H54 (cell line): ENCODE data around the gene PRR20D.
"Not testable (repeated sequence)": the region's sequence is repeated elsewhere in the genome, so short reads cannot be mapped to it uniquely, and the experiment has no call there.

Source experiments
- DNase-seq: peaks from one replicate; pipeline ENCODE4 v3.0.0; 2011; ENCODE audit warnings: low spot score, mixed read lengths; ENCODE audit not compliant: insufficient read length
- FAIRE-seq: peaks from 3 replicates; lab custom pipeline; 2011; peaks lifted over from hg19 to GRCh38; lab: Jason Lieb, UNC
- POLR2A ChIP-seq: IDR thresholded peaks from 2 replicates; pipeline ENCODE4 v1.6.1; 2011; ENCODE audit warnings: low read depth, mild to moderate bottlenecking, low read length

Gene PRR20D

DNA sequence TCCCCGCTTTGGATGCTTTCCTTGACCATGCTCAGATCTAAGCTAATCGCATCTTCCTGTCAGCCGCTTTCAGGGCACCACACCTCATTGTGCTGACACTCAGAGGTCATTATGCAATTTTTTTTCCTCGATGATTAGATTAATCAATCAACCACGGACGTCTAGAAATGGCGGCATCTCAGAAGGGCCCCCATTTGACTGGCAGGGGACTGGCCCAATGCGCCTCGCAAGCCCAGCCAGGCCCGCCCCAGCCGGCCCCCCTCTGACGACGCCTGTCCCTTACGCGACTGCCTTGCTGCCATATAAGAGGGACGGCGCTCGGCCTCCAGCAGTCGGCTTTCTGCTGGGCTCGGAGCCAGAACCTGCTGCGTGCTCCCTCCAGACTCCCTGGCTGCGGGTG, at the start of gene PRR20D:
Gene PRR20D, plus strand, starts transcription at position 301 of the 400 bp plus-strand sequence. CDS start 387 bp downstream, outside the sequence.
- not testable (repeated sequence) for DNase-seq, FAIRE-seq

DNA sequence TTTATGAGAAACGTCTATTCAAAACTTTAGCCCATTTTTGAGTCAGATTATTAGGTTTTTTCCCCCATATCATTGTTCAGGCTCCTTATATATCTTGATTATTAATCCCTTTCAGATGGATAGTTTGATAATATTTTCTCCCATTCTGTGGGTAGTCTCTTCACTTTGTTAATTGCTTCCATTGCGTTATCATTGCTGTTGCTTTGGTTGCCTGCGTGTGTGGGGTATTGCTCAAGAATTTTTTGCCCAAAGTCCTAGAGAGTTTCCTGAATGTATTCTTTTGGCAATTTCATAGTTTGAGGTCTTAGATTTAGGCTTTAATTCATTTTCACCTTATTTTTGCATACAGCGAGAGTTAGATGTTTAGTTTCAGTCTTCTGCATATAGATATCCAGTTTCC, 45.5 kb upstream of the PRR20D start:
- FAIRE-seq (no peak), DNase-seq (no peak)
- TF ChIP-seq POLR2A, result no peak

DNA sequence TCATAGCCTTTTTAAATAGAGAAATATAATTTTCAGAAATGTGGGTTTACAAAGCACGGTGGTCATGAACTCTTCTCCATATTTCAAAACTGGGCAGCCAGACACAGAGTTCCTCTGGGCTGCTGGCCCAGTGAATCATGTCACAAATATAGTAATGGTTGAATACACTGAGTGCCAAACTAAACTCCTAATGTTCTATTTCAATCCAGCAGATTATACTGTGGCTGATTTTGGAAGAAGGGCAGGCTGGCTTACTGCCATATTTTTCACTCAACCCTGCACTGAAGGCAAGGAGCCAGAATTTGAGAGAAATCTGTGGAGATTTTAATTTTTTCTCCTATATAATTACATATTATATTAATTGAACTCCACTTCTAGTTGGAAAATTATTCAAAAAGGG, 36.8 kb upstream of the PRR20D start:
- FAIRE-seq, result no peak
- DNase-seq, result no peak
- no peak for TF ChIP-seq POLR2A

DNA sequence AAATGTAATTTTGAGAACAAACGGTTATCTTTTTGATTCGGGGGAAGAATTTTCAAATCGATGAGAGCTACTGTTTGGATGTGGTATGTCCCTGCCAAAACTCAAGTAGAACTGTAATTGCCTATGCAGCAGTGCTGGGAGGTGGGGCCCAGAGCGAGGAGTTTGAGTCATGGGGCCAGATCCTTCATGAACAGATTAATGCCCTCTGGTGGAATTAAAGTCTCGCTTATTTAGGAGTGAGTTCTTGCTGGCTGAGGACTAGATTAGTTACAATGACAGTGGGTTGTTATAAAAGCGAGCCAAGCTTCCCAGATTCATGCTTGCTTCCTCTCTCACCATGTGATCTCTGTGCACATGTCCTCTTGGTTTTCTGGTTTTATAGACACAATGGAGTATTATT, 31.5 kb upstream of the PRR20D start:
- no peak for TF ChIP-seq POLR2A
- DNase-seq (no peak), FAIRE-seq (no peak)

DNA sequence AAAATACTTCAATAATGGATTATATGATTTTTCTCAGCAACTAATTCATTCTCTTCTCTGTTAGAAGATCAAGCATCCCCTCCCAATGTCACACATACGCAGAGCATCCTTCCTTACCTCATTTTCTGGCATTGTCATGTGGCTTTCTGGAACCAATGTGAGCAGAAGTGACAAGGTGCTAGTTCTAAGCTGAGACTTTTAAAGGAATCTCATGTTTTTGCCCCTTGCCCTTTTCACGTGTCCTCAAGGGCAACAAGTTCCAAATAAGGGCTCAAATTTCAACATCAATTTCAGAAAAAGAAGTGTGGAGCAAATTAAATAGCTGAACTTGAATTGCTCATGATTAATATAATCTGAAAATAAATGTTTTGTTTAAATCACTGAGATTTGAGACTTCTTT, 24.3 kb upstream of the PRR20D start:
- TF ChIP-seq POLR2A, result no peak
- FAIRE-seq (no peak), DNase-seq (no peak)

DNA sequence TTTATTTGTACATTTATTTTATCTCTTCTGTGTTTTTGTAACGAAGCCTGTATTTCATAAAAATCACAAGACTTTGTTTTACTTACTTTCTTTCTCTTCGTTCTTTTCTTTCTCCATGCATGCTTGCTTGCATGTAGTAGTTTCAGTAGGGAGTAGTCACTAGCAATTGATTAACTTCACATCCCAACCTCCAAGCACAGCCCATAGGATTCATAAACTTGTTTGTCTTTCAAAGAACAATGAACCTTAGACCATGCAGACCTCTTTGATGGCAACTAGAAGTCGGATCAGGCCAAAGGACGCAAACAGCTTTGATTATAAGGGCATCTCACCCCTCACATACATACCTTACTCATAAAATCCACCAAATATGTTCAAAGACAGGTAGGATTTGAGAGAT, 22.8 kb upstream of the PRR20D start:
- TF ChIP-seq POLR2A, result no peak
- DNase-seq, result no peak
- no peak for FAIRE-seq

DNA sequence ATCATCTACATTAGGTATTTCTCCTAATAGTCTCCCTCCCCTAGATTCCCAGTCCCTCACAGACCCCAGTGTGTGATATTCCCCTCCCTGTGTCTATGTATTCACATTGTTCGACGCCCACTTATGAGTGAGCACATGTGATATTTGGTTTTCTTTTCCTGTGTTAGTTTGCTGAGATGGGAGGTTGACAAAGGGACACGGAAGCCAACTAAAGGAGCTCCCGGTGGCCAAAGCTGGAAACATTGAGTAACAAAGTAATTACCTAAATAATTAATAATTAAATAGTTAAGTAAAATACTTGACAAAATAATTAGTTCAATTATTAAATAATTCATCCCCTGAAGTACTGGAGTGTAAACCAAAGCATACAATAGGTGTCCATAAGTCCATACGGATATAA, 21.4 kb upstream of the PRR20D start:
- FAIRE-seq, result no peak
- TF ChIP-seq POLR2A, result no peak

DNA sequence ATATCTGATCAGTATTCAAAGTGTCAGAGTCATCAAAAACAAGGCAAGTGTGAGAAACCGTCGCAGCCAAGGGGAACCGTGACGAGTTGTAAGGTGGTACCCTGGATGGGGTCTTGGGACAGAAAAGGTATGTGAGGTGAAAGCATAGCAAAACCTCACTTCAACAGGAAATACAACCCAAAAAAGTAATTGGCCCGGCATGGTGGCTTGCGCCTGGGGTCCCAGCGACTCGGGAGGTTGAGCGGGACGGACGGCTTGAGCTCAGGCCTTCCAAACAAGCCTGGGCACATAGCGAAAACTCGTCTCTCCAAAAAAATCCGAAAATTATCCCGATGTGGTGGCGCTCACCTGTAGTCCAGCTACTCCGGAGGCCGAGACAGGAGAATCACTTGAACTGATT, 20.7 kb upstream of the PRR20D start:
- DNase-seq, FAIRE-seq: not testable (repeated sequence)

More for the DNA sequence above, 21.4 kb upstream of the PRR20D start:
- no peak for DNase-seq

DNA sequence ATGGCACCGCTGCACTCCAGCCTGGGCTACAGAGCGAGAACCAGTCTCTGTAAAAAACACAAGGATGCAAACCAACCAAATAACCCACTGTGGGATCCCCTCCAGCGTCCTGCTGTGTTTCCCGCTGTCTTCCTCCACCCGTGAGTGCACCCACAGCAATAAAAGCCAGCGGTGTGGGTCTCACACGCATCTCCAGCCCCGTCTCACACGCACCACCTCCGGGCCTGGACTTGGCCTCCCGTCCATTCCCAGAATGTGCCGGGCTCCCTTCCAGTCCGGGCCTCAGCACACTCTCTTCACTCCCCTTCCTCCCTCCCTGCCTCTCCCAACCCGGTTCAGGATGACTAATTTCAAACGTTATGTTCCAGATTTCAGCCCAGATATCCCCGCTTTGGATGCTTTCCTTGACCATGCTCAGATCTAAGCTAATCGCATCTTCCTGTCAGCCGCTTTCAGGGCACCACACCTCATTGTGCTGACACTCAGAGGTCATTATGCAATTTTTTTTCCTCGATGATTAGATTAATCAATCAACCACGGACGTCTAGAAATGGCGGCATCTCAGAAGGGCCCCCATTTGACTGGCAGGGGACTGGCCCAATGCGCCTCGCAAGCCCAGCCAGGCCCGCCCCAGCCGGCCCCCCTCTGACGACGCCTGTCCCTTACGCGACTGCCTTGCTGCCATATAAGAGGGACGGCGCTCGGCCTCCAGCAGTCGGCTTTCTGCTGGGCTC, 20.0 kb upstream of the PRR20D start, which contains the start of gene PRR20A:
Gene PRR20A, plus strand, starts transcription at position 684 of the 734 bp plus-strand sequence. CDS start 387 bp downstream, outside the sequence.
- DNase-seq, FAIRE-seq: not testable (repeated sequence)

DNA sequence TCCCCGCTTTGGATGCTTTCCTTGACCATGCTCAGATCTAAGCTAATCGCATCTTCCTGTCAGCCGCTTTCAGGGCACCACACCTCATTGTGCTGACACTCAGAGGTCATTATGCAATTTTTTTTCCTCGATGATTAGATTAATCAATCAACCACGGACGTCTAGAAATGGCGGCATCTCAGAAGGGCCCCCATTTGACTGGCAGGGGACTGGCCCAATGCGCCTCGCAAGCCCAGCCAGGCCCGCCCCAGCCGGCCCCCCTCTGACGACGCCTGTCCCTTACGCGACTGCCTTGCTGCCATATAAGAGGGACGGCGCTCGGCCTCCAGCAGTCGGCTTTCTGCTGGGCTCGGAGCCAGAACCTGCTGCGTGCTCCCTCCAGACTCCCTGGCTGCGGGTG, 13.2 kb upstream of the PRR20D start, which contains the start of gene PRR20B:
Gene PRR20B, plus strand, starts transcription at position 301 of the 400 bp plus-strand sequence. CDS start 387 bp downstream, outside the sequence.
- not testable (repeated sequence) for DNase-seq, FAIRE-seq

DNA sequence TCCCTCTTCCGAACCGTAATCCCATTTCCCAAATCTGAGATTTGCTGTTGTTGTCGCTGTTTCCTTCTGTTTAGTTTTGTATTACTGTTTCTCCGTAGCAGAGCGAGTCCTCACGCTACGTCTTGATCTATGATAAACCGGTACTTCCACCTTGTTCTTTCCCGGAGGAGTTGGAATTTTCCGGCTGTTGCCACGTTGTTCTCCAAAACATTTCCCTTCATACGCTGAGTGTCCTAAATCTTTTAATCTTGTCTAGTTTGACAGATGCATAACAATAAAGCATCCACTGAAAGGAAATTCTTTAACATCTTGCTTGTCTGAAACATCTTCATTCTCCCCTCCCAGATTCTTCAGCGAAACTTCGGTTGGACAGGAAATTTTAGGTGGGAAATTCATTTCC, 12.3 kb upstream of the PRR20D start:
- not testable (repeated sequence) for FAIRE-seq, DNase-seq

DNA sequence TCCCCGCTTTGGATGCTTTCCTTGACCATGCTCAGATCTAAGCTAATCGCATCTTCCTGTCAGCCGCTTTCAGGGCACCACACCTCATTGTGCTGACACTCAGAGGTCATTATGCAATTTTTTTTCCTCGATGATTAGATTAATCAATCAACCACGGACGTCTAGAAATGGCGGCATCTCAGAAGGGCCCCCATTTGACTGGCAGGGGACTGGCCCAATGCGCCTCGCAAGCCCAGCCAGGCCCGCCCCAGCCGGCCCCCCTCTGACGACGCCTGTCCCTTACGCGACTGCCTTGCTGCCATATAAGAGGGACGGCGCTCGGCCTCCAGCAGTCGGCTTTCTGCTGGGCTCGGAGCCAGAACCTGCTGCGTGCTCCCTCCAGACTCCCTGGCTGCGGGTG, 6.7 kb upstream of the PRR20D start, which contains the start of gene PRR20C:
Gene PRR20C, plus strand, starts transcription at position 301 of the 400 bp plus-strand sequence. CDS start 387 bp downstream, outside the sequence.
- not testable (repeated sequence) for DNase-seq, FAIRE-seq

DNA sequence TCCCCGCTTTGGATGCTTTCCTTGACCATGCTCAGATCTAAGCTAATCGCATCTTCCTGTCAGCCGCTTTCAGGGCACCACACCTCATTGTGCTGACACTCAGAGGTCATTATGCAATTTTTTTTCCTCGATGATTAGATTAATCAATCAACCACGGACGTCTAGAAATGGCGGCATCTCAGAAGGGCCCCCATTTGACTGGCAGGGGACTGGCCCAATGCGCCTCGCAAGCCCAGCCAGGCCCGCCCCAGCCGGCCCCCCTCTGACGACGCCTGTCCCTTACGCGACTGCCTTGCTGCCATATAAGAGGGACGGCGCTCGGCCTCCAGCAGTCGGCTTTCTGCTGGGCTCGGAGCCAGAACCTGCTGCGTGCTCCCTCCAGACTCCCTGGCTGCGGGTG, 6.5 kb downstream of the PRR20D start, which contains the start of gene PRR20E:
Gene PRR20E, plus strand, starts transcription at position 301 of the 400 bp plus-strand sequence. CDS start 387 bp downstream, outside the sequence.
- FAIRE-seq, DNase-seq: not testable (repeated sequence)

DNA sequence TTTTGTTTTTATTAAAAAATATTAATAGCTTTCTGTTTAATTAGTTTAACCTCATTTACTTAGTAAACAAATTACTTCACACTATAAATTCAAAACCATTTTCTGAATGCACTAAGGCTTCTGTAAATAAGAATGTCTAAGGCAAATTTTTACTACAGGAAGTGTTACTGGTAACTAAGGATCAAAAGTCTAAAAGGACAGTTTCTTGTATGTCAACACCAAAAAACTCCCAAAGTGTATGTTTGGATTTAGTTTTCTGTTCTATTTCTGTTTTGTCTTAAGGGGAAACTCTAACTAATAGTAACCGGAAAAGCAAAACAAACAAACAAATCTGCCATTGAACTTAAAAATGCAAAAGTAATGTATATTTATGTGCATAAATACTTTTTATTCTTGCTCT, 31.2 kb downstream of the PRR20D start:
- no peak for TF ChIP-seq POLR2A
- DNase-seq, result no peak
- no peak for FAIRE-seq

DNA sequence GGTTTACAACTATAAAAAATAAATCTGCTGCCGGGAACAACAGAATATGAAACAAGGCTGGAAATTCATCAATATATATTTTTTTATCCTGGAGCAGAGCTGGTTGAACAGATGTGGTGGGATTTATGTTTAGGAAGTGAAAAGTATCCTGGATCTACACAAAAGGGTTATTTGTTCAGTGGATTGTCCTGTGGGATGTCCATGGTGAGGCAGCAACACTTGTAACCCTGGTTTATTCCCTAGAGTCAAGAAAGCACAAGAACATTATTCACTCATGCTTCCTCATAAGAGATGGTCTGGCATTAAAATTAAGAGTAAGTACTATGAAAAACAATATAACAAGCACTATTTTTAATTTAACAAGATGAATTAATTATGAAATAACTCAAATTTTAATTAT, 52.6 kb downstream of the PRR20D start:
- TF ChIP-seq POLR2A, result no peak
- DNase-seq, result no peak
- FAIRE-seq, result no peak
